HCT116 (cell line): ENCODE data around the gene COPS7B. TPM values are rescaled to one million over a fixed set of nuclear protein-coding genes. Genes with fewer than 3 reads are reported as not detected.

Experiments used
- ATAC-seq: fragments of 200-7000 bp; cut with Tn5 transposase; 2 replicates; pipeline ENCODE4 v1.9.1; 2020; ENCODE audit warnings: mild to moderate bottlenecking, moderate library complexity
- BruUV-seq: library from RNA; stranded (reverse); fragments of 400-500 nt; replicated peaks from 2 replicates; lab custom pipeline; 2021; lab: Mats Ljungman, UMichigan
- CTCF ChIA-PET: fragments of 300-600 bp; sonication (Branson Sonifier 250); formaldehyde crosslinking; loops from one replicate; lab custom pipeline; 2021; ENCODE audit warnings: antibody characterized with exemption; lab: Charles Lee
- POLR2A ChIA-PET: fragments of 300-600, 350-600 bp; sonication (Branson Sonifier 250); formaldehyde crosslinking; loops from one replicate; lab custom pipeline; 2021; ENCODE audit warnings: antibody characterized with exemption; lab: Charles Lee
- RAD21 ChIA-PET, 2 experiments: fragments of 300-600 bp; sonication (Branson Sonifier 250); formaldehyde crosslinking; loops; one replicate each; lab custom pipeline; 2023; ENCODE audit warnings: low total read pairs in 2 of 2; ENCODE audit not compliant: uncharacterized antibody in 2 of 2, unreplicated experiment in 2 of 2, low non-redundant PET in 1 of 2; lab: Charles Lee
- DNase-seq: peaks from one replicate; pipeline ENCODE4 v3.0.0-alpha.2; 2010; ENCODE audit warnings: low read depth, low spot score
- H2AFZ ChIP-seq: fragments of 200-600 bp; shearing (Covaris generic), sonication (generic); 2 replicates; pipeline ENCODE4 v1.6.1; 2017; ENCODE audit warnings: low read depth, mixed run types, mixed read lengths, antibody characterized with exemption, low read length; ENCODE audit not compliant: poor library complexity, severe bottlenecking
- H3K27ac ChIP-seq: 2 replicates; pipeline ENCODE4 v1.5.1; 2012; ENCODE audit warnings: low read depth, low read length
- H3K27me3 ChIP-seq: fragments of 200-600 bp; sonication (generic); 2 replicates; pipeline ENCODE4 v1.6.1; 2016; ENCODE audit warnings: mixed run types, low read length, mixed read lengths; ENCODE audit not compliant: insufficient read depth
- H3K36me3 ChIP-seq, 2 experiments: fragments of 200-500 bp in 1 of 2; fragments of 200-600 bp in 1 of 2; sonication (Bioruptor generic) in 1 of 2; sonication (generic) in 1 of 2; 2 replicates each; pipeline versions ENCODE4 v1.5.1 to v1.6.1; 2014 to 2016; ENCODE audit warnings: low read length in 2 of 2, inconsistent platforms in 1 of 2, mixed read lengths in 1 of 2, mixed run types in 1 of 2; ENCODE audit not compliant: insufficient read depth in 2 of 2, control insufficient read depth in 1 of 2
- H3K4me1 ChIP-seq, 2 experiments: fragments of 200-600 bp in 1 of 2; sonication (generic) in 1 of 2; 2 replicates each; pipeline versions ENCODE4 v1.5.1 to v1.6.1; 2012 to 2017; ENCODE audit warnings: low read length in 2 of 2, inconsistent platforms in 1 of 2, mild to moderate bottlenecking in 1 of 2, mixed read lengths in 1 of 2, mixed run types in 1 of 2, moderate library complexity in 1 of 2; ENCODE audit not compliant: insufficient read depth in 2 of 2, control insufficient read depth in 1 of 2
- H3K4me2 ChIP-seq: fragments of 200-600 bp; sonication (generic); 2 replicates; pipeline ENCODE4 v1.6.1; 2017; ENCODE audit warnings: mixed run types, low read length, mixed read lengths
- H3K4me3 ChIP-seq, 2 experiments: fragments of 200-600 bp in 1 of 2; sonication (generic) in 1 of 2; replicated peaks in 1 of 2; 2 replicates each; pipeline ENCODE4 v1.5.1; 2011 to 2016; ENCODE audit warnings: low read length in 2 of 2, control low read depth in 1 of 2, low read depth in 1 of 2, mild to moderate bottlenecking in 1 of 2, mixed read lengths in 1 of 2, mixed run types in 1 of 2
- H3K79me2 ChIP-seq: fragments of 200-600 bp; sonication (generic); 2 replicates; pipeline ENCODE4 v1.6.1; 2017; ENCODE audit warnings: mild to moderate bottlenecking, mixed run types, low read length, moderate library complexity, mixed read lengths; ENCODE audit not compliant: insufficient read depth
- H3K9ac ChIP-seq: fragments of 200-600 bp; sonication (generic); 2 replicates; pipeline ENCODE4 v1.6.1; 2016; ENCODE audit warnings: low read length, mixed read lengths
- H3K9me2 ChIP-seq: fragments of 200-600 bp; sonication (generic), shearing (Covaris generic); 2 replicates; pipeline ENCODE4 v1.6.1; 2017; ENCODE audit warnings: mixed run types, mild to moderate bottlenecking, moderate library complexity; ENCODE audit not compliant: insufficient read depth
- H3K9me3 ChIP-seq, 2 experiments: fragments of 200-500 bp in 1 of 2; fragments of 200-600 bp in 1 of 2; sonication (Bioruptor generic) in 1 of 2; sonication (generic) in 1 of 2; 2 replicates each; pipeline ENCODE4 v1.6.1; 2014 to 2017; ENCODE audit warnings: low read length in 2 of 2, mixed read lengths in 2 of 2, inconsistent platforms in 1 of 2, low read depth in 1 of 2, mild to moderate bottlenecking in 1 of 2, mixed run types in 1 of 2, moderate library complexity in 1 of 2; ENCODE audit not compliant: control insufficient read depth in 1 of 2, insufficient read depth in 1 of 2
- H4K20me1 ChIP-seq: fragments of 200-600 bp; sonication (generic), shearing (Covaris generic); 2 replicates; pipeline ENCODE4 v1.6.1; 2017; ENCODE audit warnings: mixed run types, mild to moderate bottlenecking, moderate library complexity; ENCODE audit not compliant: insufficient read depth
- CBX3 ChIP-seq: IDR thresholded peaks from 2 replicates; pipeline ENCODE4 v1.6.1; 2012; ENCODE audit warnings: low read depth
- CEBPB ChIP-seq: IDR thresholded peaks from 2 replicates; pipeline ENCODE4 v1.6.1; 2012; ENCODE audit warnings: low read depth
- EGR1 ChIP-seq: IDR thresholded peaks from 2 replicates; pipeline ENCODE4 v1.6.1; 2012; ENCODE audit warnings: low read depth
- ELF1 ChIP-seq: IDR thresholded peaks from 2 replicates; pipeline ENCODE4 v1.6.1; 2012; ENCODE audit warnings: low read depth, borderline replicate concordance
- EZH2phosphoT487 ChIP-seq: fragments of 200-600 bp; IDR thresholded peaks from 2 replicates; pipeline ENCODE4 v1.6.1; 2018; ENCODE audit warnings: antibody characterized with exemption, borderline replicate concordance
- FOSL1 ChIP-seq: IDR thresholded peaks from 2 replicates; pipeline ENCODE4 v1.6.1; 2012; ENCODE audit warnings: low read depth
- JUND ChIP-seq: IDR thresholded peaks from 2 replicates; pipeline ENCODE4 v1.6.1; 2012
- MAX ChIP-seq: IDR thresholded peaks from 2 replicates; pipeline ENCODE4 v1.6.1; 2012
- POLR2A ChIP-seq: IDR thresholded peaks from 2 replicates; pipeline ENCODE4 v1.7.0; 2011; ENCODE audit warnings: borderline replicate concordance; ENCODE audit not compliant: insufficient read depth, insufficient read length; ENCODE audit errors: extremely low read depth
- POLR2AphosphoS5 ChIP-seq: IDR thresholded peaks from 2 replicates; pipeline ENCODE4 v1.6.1; 2011; ENCODE audit warnings: mild to moderate bottlenecking, low read depth, low read length, moderate library complexity
- REST ChIP-seq: IDR thresholded peaks from 2 replicates; pipeline ENCODE4 v1.6.1; 2012; ENCODE audit warnings: low read depth
- SIN3A ChIP-seq: IDR thresholded peaks from 2 replicates; pipeline ENCODE4 v1.6.1; 2012; ENCODE audit warnings: low read depth
- SP1 ChIP-seq: IDR thresholded peaks from 2 replicates; pipeline ENCODE4 v1.6.1; 2012; ENCODE audit warnings: low read depth
- TCF7L2 ChIP-seq: IDR thresholded peaks from 2 replicates; pipeline ENCODE4 v1.7.0; 2011; ENCODE audit warnings: borderline replicate concordance, inconsistent platforms; ENCODE audit not compliant: insufficient read depth, insufficient read length; ENCODE audit errors: extremely low read depth
- YY1 ChIP-seq: IDR thresholded peaks from 2 replicates; pipeline ENCODE4 v1.6.1; 2011; ENCODE audit warnings: low read length, low read depth, moderate library complexity, mild to moderate bottlenecking; ENCODE audit not compliant: insufficient replicate concordance; ENCODE audit errors: extremely low read depth
- ZBTB33 ChIP-seq: IDR thresholded peaks from 2 replicates; pipeline ENCODE4 v1.6.1; 2011; ENCODE audit warnings: mild to moderate bottlenecking, low read length, moderate library complexity; ENCODE audit not compliant: insufficient replicate concordance; ENCODE audit errors: extremely low read depth
- ZFX ChIP-seq: fragments of 450-650 bp; IDR thresholded peaks from 2 replicates; pipeline ENCODE4 v1.6.1; 2017
- ZNF274 ChIP-seq: fragments of 200-500 bp; sonication (Bioruptor generic); IDR thresholded peaks from 2 replicates; pipeline ENCODE4 v1.6.1; 2014; ENCODE audit warnings: mild to moderate bottlenecking, low read depth, low read length, inconsistent platforms
- intact Hi-C: fragments of 100-400 bp; cut with micrococcal nuclease; formaldehyde crosslinking; loops from 2 replicates; pipeline ENCODE4 v1.10.0; 2022
- total RNA-seq: library from RNA; stranded (reverse); gene quantifications from one replicate; pipeline ENCODE4 v1.2.1, GENCODE V29; 2021; ENCODE audit not compliant: unreplicated experiment
- TF ChIP-seq, protein P1 (sequence below): IDR thresholded peaks from 2 replicates; pipeline ENCODE4 v1.6.1; 2012
- TF ChIP-seq, protein P2 (sequence below), 3 experiments: fragments of 200-600 bp in 1 of 3; sonication (generic) in 1 of 3; IDR thresholded peaks in 2 of 3; conservative IDR thresholded peaks in 1 of 3; 2 replicates each; pipeline ENCODE4 v1.5.1; 2012 to 2017; ENCODE audit warnings: low read depth in 2 of 3, low read length in 2 of 3, antibody characterized with exemption in 1 of 3, borderline replicate concordance in 1 of 3, control low read depth in 1 of 3, mild to moderate bottlenecking in 1 of 3, mixed read lengths in 1 of 3, mixed run types in 1 of 3, moderate library complexity in 1 of 3; ENCODE audit not compliant: insufficient read depth in 1 of 3

COPS7B gene
- total RNA-seq, 1 experiment from 2014 or later, result 52.9 TPM

GRCh38 chr2:231794383-231794782, 8.1 kb downstream of the COPS7B start:
- Histone ChIP-seq H3K4me2 (no peak overlapping the region), H3K9ac (no peak overlapping the region), H3K36me3 (peaks cover 30 to 42% of the 10 kb centered on the region in 2 experiments; a peak in 3 of 4 replicates), H3K4me3 (no peak overlapping the region), H4K20me1 (no peaks in the 10 kb centered on the region), H3K9me2 (no peaks in the 10 kb centered on the region), H3K9me3 (no peaks in the 10 kb centered on the region), H3K27ac (no peak overlapping the region), H3K4me1 (peaks cover 6 to 7% of the 10 kb centered on the region in 2 experiments; a peak in 2 of 4 replicates), H3K27me3 (no peaks in the 10 kb centered on the region), H2AFZ (no peak overlapping the region), H3K79me2 (peaks cover 57% of the 10 kb centered on the region)
- CTCF ChIA-PET, result no interaction called here
- DNase-seq (no peak), ATAC-seq (no peak)
- RAD21 ChIA-PET, result no interaction called here
- POLR2A ChIA-PET, result no interaction called here
- intact Hi-C loops, result no loop called here
- BruUV-seq, result no TSS peak
- no peak for TF ChIP-seq POLR2A
- TF ChIP-seq ZNF274, result no peak
- TF ChIP-seq, protein P1, sequence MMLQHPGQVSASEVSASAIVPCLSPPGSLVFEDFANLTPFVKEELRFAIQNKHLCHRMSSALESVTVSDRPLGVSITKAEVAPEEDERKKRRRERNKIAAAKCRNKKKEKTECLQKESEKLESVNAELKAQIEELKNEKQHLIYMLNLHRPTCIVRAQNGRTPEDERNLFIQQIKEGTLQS, result no peak
- no peak for TF ChIP-seq JUND
- no peak for TF ChIP-seq ZBTB33
- TF ChIP-seq EGR1, result no peak
- no peak for TF ChIP-seq MAX
- TF ChIP-seq CEBPB, result no peak
- no peak for TF ChIP-seq POLR2AphosphoS5
- no peak for TF ChIP-seq EZH2phosphoT487
- no peak for TF ChIP-seq TCF7L2
- TF ChIP-seq FOSL1, result no peak
- TF ChIP-seq ELF1, result no peak
- TF ChIP-seq REST, result no peak
- no peak for TF ChIP-seq SIN3A
- TF ChIP-seq YY1, result no peak
- no peak for TF ChIP-seq SP1
- TF ChIP-seq ZFX, result no peak
- TF ChIP-seq, protein P2, sequence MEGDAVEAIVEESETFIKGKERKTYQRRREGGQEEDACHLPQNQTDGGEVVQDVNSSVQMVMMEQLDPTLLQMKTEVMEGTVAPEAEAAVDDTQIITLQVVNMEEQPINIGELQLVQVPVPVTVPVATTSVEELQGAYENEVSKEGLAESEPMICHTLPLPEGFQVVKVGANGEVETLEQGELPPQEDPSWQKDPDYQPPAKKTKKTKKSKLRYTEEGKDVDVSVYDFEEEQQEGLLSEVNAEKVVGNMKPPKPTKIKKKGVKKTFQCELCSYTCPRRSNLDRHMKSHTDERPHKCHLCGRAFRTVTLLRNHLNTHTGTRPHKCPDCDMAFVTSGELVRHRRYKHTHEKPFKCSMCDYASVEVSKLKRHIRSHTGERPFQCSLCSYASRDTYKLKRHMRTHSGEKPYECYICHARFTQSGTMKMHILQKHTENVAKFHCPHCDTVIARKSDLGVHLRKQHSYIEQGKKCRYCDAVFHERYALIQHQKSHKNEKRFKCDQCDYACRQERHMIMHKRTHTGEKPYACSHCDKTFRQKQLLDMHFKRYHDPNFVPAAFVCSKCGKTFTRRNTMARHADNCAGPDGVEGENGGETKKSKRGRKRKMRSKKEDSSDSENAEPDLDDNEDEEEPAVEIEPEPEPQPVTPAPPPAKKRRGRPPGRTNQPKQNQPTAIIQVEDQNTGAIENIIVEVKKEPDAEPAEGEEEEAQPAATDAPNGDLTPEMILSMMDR (IDR thresholded peaks at IDR 0.05 in 2 of 3, conservative IDR thresholded peaks at IDR 0.05 in 1 of 3; ENCODE audit: borderline replicate concordance in 1 of 3, insufficient read depth in 1 of 3, low read depth in 2 of 3, low read length in 2 of 3), result no peak
- TF ChIP-seq CBX3, result no peak
- TF ChIP-seq, all 23 proteins: peak for 0
